NOMO-1 treated with DMSO at 0.1 percent for 48 hours (cell line): ENCODE measurements around the gene ARSD.

ENCODE experiments used
- DNase-seq: peaks from one replicate; lab custom pipeline; 2025; ENCODE audit not compliant: unreplicated experiment; lab: John Stamatoyannopoulos, UW

Gene ARSD

DNA sequence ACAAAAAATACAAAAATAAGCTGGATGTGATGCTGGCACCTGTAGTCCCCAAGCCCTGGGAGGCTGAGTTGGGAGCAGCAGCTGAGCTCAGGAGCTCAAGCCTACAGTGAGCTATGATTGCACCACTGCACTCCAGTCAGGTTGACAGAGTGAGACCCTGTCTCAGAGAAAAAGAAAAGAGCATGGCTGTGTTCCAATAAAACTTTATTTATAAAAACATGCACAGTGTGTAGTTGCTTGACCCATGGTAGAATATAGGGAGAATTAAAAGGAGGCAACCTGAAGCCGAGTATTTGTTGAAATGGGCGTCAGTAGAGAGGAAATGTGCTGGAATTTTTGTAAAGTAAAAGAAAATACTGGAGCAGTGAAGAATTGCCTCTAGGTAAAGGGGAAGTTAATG lies 73.4 kb downstream of the ARSD start:
- no peak for DNase-seq

DNA sequence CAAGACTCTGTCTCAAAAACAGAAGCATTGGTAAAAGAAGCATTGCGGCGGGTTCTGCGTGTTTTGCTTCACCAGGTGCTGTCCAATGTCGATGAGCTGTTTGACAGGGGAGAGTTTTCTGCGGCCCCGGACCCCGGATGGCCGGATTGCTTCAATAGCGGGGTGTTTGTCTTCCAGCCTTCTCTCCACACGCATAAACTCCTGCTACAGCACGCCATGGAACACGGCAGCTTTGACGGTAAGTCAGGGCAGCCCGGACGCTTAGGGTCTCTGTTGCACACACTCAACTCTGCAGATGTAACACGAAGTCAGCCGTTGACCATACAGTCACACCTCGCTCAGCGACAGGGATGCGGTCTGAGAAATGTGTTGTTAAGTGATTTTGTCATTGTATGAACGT lies 74.2 kb downstream of the ARSD start:
- no peak for DNase-seq
